ENCODE measurements around the gene CEP85L.

Gene CEP85L

DNA sequence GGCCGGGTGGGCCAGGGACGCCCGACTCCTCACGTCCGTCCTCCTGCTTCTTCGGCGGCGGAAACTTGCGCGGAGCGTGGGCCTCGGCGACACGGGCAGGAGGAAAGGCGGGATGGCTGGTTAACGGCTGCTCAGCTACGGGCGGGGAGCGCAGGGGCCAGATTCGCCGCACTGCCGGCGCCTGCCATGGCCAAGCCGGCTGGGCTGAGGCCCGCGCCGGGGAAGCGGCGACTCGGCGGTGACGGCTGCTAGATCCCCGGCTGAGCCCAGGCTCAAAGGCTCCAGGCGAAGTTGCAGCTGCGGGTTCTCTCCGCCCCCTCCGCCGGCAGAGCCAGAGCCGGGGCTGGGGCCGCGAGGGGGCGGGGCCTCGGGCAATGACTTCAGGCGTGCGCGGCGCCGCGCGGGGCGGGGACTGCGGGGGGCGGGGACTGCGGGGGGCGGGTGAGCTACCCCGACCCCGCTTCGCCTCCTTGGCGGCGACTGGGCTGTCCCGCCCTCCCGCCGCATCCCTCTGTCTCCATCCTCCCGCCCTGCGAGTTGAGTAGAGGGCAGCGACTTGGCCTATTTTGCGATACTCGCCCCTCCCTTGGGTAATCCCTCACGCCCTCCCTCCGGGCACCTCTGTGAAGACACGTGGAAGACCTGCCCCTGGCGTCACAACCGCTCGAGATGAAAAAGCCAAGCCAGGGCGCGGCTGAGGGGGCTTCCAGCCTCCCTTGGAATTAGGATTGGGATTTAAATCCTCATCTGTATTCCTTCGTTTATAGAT, at the start of gene CEP85L:
TSS of gene CEP85L (minus strand) at position 310 of the 769 bp plus-strand sequence. CDS start 322 bp downstream, outside the sequence.
- peak; percentile 91 for DNase-seq

DNA sequence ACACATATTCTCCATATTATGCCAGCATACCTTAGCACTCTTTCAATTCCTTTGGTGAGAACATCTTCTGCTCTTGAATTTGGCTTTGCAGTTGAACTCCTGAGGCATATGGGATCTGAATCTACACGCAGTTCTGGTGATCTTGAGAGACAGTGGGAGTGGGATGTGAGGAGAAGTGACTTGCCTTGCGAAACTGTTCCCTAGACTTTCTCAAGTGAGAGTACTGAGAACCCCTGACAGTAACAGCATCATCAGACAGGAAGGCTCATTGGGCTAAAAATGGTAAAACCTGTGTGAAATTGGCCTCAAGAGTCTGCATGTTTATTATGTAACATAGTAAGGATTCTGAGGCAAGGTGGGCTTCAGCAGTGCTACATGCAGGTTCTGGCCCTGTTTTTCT, 49.1 kb upstream of the CEP85L start:
- no peak for DNase-seq

DNA sequence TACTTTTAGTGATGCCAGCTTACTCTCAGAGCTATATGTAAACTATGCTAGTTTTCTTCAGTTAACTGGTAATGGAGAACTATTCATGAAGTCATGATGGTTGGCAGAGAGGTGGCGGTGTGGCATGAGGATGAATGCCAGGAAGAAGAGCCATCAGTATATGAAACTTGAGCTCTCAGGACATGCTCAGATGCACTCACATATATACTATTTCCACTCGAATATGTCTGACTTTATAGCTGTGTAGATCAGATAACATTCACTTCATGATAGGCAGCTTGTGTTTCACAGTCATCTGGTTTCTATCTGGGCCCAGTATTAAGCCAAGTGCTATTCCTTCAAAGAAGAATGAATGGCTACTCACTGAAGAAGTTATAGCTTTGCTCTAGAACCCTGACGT, 46.2 kb upstream of the CEP85L start:
- DNase-seq: peak; percentile 27

DNA sequence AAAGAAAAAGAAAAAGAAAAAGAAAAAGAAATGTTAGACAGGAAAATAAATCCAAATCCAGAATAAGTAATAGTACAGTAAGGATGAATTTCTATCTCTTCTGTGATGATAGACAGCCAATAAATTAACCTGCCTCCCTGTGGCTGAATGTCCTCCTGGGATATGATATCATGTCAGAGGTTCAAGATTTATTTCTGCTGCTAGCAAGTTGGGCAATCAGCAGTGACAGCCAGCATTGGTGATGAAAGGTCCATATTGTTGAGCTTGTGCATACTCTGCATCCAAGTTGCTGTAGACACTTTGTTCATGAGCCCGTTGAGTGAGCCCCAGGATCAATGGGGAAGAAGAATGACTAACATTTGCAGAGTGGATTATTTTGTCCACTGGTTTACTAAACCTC, 44.9 kb upstream of the CEP85L start:
- no peak for DNase-seq

DNA sequence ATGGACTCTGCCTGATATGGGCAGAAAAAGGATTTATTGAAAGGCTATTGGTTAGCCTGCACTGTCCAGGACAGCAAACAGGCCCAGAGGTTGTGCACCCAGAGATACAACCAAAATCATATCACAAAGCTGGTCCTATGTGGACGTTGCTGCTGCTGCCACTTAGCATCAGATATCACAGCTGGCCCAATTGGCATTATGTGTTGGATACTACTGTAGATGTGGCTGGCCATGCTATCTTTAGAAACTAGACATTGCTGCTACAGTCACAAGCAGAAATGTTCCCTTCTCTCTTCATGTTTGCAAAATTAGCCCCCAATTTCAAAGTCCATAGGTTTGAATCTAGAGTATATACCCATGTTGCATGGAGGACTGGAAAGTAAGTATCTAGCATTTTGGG, 42.2 kb upstream of the CEP85L start:
- no peak for DNase-seq

DNA sequence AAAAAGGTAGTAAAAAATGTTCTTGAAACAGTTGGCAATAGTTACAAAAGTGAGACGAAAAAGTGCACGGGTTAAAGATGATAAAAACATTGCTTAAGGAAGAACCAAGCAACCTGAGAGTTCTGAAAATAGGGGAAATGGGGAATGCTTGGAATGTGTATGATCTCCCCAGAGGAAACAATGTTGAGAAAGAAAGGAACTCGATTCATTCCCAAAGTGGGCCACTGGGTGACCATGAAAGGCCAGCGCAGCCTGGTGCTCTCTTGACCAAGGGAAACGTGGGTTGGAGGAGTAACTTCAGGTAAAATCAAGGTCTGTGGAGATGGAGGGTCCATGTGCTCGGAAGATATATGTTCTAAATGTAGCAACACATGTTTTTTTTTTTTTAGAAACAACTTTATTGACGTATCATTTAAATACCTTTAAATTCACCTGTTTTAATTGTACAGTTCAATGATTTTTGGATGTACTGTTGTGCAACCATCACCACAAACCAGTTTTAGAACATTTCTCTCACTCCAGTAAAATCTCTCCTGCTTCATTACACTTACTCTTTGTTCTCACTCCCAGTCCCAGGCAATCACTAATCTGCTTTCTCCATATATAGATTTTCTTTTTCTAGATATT, 34.5 kb upstream of the CEP85L start:
- DNase-seq: no peak

DNA sequence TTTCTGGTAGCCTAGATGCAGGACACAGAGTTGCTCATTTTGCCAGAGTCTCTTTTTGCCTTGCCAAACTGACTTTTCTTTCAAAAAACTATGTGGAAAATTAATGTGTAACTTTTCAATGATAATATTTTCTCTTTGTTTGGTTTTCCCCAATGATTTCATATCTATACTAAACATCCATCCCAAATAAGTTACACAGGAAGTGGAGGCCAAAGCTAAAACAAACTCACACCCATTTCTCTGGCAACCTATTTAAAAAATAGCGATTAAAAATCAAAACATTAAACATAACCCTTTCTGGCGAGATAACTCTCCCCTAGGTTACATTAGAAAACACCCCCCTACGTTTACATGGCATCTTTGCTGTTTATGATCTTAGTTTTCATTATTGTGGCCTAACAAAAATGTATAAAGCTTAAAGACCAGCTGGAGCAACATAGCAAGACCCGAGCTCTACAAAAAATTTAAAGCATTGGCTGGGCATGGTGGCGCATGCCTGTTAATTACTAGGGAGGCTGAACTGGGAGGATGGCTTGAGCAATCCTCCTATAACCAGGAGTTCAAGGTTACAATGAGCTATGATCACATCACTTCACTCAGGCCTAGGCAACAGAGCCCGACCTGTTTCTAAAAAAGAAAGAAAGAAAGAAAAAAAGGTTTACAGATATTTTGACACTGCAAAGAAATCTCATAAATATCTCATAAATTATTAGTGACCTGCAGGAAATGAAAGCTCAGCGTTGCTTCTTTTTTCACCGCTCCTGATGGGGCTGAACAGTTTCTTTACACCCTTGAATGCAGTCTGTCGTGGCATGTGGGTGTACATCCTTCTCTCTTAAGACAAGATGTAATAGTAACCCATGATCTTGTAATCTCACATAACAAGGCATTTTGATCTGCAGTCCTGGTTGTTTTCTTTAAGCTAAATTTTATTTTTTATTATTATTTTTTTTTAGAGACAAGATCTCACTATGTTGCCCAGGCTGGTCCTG, 32.8 kb upstream of the CEP85L start:
- no peak for DNase-seq

DNA sequence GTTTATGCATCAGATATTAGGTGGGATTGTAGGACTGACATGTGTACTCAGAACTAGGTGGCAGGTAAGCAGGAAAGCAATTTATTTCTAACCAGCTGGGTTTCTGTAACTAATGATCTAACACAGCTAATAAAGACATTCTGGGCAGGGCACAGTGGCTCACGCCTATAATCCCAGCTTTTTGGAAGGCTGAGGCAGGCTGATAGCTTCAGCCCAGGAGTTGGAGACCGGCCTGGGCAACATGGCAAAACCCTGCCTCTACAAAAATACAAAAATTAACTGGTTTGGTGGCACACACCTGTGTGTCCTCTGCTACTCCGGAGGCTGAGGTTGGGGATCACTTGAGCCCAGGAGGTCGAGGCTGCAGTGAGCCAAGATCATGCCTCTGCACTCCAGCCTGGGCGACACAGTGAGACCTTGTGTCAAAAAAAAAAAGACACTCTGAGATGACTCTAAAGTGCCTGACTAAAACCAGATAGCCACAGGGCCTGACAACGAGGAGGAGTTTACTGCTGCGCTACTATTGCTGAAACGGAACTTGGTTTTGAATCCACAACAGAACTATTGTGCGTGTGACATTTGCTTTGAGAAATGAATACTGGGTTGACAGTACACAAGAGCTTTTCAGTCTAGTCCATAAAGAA, 29.2 kb upstream of the CEP85L start:
- DNase-seq: no peak

DNA sequence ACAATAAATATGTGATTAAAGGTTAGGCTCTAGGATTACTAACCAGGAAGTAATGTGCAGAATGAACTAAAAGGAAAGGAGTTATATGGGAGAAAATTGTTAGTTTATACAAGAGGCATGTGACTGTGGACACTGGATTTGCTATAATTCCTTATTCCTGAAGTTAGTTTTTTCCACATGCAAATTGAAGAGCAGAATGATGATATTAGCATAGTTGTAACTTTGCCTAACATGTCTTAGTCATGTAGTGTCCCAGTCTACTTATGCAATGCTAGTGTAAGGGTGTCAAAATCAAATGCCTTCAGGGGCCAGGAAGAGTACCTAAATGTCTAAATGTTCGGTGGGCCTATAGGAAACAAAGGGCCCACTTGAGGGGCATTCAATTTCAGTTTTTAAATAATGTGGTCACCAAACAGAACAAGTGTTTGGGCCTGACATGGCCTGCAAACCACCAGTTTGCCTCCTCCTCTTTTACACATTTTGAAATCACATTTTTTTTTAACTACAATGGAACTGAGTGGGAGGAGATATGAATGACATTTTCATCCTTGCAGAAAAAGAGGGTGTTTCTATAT, 28.0 kb upstream of the CEP85L start:
- no peak for DNase-seq

DNA sequence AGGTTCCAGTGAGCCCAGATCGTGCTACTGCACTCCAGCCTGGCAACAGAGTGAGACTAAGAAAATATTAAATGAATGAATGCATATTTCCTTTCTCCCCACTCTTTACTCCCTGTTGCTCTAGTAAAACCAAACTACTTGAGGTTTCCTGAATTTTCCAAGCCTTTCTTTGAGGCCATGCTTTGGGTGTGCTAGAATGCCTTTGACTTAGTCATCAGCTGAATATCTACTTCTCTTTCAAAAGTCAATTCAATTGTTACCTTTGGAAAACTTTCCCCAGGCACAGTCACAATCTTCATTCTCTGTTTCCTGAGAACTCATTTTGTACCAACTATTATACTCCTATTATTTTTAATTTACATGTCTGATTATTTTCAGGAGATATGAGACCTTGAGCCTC, 27.5 kb upstream of the CEP85L start:
- no peak for DNase-seq

DNA sequence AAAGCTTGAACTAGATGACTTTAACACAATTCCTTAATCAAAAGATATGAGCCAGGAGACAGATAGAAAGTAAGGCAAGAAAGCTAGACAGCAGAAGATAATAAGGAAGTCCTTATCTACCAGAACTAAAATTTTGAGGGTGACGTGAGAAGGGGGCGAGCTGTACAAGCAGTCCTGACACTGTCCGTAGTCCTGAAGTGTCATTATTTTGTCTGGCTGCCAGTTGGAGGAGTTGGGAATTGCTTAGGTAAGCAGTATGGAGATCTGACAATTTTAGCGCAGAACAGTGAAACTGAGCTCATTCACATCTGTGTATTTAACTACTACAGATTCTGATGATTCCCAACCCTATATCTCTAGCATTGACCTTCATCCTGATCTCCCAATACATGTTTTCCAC, 25.8 kb upstream of the CEP85L start:
- DNase-seq: no peak

DNA sequence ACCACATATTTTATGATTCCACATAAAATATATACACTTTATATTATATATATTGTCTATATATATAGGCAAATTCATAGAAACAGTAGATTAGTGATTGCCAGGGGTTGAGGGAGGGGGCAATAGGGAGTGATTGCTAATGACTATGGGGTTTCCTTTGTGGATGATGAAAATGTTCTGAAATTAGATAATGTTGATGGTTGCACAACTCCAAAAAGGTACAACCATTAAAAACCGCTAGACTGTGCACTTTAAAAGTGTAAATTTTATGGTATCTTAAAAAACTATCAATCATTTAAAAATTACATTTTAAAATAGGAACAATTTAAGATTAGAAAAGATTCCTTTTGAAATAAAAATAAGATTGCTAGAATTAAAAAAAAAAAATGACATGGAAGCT, 23.8 kb upstream of the CEP85L start:
- DNase-seq: no peak

DNA sequence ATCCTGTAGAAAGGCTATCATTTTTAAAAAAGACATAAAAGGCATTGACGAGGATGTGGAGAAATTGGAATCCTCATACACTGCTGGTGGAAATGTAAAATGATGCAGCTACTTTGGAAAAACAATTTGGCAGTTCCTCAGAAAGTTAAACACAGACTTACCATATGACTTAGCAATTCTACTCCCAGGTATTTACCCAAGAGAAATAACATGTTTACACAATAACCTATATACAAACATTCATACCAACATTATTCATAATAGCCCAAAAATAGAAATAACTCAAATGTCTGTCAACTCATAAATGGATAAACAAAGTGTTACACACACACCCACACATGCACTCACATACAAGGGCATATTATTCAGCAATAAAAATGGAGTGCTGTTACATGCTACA, 23.4 kb upstream of the CEP85L start:
- DNase-seq: no peak

DNA sequence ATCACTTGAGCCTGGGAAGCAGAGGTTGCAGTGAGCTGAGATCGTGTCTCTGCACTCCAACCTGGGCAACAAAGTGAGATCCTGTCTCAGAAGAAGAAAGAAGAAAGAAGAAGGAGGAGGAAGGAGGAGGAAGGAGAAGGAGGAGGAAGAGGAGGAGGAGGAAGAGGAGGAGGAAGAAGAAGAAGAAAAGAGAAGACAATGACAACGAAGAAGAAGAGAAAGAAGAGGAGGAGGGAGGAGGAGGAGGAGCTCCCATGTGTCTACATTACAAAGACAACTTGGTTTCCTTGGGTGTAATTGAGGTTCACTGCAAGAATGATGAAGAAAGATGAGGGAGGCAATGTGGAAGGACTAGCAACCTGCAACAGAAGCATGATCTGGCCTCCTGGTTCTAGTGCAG, 21.3 kb upstream of the CEP85L start:
- no peak for DNase-seq

DNA sequence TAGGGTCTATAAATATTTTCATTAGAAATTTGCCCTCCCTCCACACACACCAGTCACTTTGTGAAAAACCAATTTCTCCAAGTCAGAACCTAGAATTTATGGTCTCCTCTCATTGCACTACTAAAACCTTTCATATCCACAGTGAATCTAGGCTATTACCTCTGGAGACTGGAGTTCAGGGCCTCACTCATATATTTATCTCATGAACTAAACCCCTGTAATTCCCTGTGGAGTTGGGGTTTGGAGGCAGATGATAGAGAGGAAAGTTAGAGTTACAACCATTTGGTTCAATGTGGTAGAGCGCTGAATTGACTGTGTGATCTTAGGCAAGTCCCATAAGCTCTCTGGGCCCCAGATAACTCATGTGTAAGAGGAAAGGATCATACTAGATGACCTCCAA, 18.2 kb upstream of the CEP85L start:
- no peak for DNase-seq

DNA sequence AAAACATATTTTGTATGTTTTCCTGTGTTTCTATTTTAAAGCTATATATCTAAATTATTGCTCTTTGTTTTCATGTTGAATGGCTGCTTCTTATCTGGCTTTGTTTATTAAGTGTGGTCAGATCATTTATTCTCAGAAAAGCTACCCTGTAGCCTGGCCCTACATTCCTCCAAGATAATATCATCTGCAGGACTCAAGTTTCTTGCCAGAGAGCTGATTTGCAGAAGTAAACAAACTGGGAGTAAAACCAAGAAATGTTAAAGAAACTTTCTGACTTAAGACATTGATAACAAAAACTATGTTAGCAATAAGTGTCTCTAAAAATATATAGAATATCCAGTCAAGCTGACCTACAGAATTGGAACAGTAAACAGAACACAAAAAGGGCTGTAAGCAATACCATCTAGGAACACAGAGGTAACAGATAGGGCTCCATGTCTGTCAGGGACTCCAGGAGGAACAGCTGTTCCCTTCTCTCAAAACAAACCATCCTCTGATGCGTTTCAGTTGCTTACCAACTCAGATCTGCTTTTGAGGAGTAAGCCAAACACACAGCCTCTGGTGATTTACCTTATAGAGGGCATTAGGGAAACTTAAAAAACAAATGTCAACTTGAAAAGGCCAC, 17.5 kb upstream of the CEP85L start:
- no peak for DNase-seq

DNA sequence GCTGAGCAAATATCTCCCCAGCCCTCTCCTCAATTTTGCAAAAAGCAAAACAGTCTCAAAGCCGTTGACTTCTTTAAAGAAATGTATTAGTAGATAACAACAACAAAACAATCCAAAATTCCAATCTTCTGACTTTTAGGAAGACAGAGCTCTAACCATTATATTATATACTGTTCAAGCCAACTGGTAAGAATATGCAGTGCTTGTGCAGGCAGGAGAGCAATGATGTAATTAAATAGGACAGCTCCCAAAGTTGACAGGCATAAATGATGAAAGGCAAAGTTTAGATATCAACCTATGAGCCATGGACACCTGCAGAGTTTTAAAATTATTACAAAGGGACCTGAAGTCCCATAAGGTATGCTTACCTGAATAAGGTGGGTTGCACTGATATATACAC, 16.6 kb upstream of the CEP85L start:
- no peak for DNase-seq

DNA sequence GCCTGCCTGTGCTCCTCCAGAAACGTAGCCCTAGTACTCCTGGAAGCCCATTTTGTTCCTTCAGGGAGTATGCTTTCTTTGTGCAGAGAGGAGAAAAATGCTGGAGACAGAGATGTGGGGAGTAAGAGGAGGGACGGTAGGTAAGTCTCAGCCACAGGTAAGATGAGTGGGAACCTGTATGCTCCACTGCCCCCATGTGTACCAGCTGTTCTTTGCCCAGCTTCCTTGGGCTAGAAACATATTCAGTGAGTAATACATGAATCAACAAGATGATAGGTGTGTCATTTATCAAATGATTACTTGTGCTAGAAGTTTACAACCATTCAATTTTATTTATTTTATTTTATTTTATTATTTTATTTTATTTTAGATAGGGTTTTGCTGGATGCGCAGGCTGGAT, 13.6 kb upstream of the CEP85L start:
- DNase-seq: peak; percentile 39

DNA sequence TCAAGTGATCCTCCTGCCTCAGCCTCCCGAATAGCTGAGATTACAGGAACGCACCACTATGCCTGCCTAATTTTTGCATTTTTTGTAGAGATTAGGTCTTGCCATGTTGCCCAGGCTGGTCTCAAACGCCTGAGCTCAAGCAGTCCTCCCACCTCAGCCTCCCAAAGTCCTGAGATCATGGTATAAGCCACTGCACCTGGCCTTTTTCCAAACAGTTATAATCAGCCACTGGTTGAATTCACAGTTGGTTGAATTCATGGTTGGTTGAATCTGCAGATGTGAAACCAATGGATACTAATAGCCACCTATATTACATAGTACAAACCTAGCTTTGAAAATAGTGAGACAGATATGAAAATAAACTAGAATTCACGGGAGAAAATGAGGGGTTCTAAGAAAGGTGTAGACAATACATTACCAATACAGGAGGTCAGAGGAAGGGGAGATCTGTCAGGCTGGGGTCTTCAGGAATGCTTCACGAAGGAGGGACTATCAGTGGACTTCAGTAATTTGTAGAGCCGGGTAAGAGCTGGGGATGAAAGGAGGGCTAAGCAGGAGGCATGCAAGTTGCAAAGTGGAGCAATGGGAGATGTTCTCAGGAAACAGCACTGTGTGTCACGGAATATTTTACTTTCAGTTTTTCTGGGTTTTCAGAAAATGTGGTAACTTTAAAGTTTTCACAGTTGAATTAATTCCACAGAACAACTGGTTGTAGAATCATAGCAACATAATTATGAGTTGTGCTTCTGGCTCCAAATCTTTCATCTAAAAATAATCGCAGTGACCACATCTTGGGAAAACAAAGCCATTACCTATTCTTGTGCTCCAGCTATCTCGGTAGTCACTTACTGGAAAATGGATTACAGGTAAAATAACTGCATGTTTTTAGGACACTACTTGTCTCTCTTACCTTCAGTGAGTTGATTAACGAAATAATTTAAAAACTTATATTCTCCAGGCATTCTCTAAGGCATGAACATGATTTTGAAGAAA, 12.9 kb upstream of the CEP85L start:
- no peak for DNase-seq

DNA sequence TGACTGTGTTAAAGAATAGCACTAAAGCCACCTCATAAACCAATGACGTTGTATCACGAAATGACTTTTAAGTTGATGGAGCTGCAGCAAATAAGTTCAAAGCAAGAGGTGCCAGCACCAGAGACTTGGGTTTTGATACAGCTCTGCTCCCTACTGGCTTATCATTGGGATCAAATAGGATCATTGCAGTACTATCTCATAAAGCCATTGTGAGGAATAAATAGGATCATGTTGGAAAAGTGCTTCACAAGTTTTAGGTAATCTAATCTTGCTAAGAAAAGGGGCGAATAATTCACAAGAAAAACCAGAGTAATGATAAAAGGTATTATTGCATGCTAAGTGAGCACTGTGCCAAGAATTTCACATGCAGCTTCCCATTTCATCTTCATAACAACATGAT, 10.4 kb upstream of the CEP85L start:
- DNase-seq: no peak

DNA sequence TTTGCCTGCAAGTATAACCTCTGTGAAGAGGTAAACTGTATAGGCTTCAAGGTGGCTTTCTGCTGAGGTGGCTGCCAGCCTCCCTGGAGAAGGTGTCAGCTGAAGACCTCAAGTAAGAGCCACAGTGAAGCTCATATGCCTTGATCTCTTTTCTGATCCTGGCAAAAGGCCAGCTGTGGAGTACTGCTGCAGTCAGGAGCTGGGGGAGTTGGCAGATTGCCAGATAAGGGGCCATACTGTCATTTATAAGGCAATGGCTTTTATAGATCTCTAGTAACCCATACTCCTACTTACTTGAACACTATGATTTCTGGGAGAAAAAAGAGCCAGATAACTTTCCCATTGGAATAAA, 8.8 kb upstream of the CEP85L start:
- peak; percentile 77 for DNase-seq
